Esophagus muscularis mucosa (tissue), 4 donors: ENCODE measurements around the gene NAMPT. TPM values are rescaled to one million over a fixed set of nuclear protein-coding genes. Genes with fewer than 3 reads are reported as not detected.
"Not testable (repeated sequence)": the region's sequence is repeated elsewhere in the genome, so short reads cannot be mapped to it uniquely, and the experiment has no call there.

Experiments used
- DNase-seq: peaks from one replicate; pipeline ENCODE4 v3.0.0-alpha.2; 2017; ENCODE audit errors: extremely low spot score
- H3K27ac ChIP-seq, 4 donors: fragments of 200-600 bp; sonication (generic); replicated peaks in 1 of 4; 1 replicate in 3 of 4; 2 replicates in 1 of 4; pipeline ENCODE4 v1.5.1; 2016 to 2019; ENCODE audit warnings: mild to moderate bottlenecking in 1 of 4
- H3K27me3 ChIP-seq, 4 donors: fragments of 200-600 bp; sonication (generic); one replicate each; pipeline versions ENCODE4 v1.5.1 to v1.6.0; 2016 to 2019
- H3K36me3 ChIP-seq, 4 donors: fragments of 200-600 bp; sonication (generic); one replicate each; pipeline ENCODE4 v1.5.1; 2016 to 2019
- H3K4me1 ChIP-seq, 4 donors: fragments of 200-600 bp; sonication (generic); one replicate each; pipeline ENCODE4 v1.5.1; 2016 to 2019
- H3K4me3 ChIP-seq, 4 donors: fragments of 200-600 bp; sonication (generic); 1 replicate in 2 of 4; 2 replicates in 2 of 4; pipeline ENCODE4 v1.5.1; 2016 to 2019; ENCODE audit warnings: mild to moderate bottlenecking in 4 of 4, moderate library complexity in 1 of 4
- H3K9me3 ChIP-seq, 4 donors: fragments of 200-600 bp; sonication (generic); 1 replicate in 3 of 4; 2 replicates in 1 of 4; pipeline ENCODE4 v1.5.1; 2016 to 2019
- EP300 ChIP-seq: sonication (generic); formaldehyde crosslinking; IDR thresholded peaks from one replicate; pipeline ENCODE4 v1.6.1; 2017; ENCODE audit warnings: antibody characterized with exemption
- POLR2A ChIP-seq: fragments of 450-650 bp; IDR thresholded peaks from one replicate; pipeline ENCODE4 v1.6.1; 2017; ENCODE audit warnings: antibody characterized with exemption, moderate library complexity, mild to moderate bottlenecking, low read depth
- POLR2AphosphoS5 ChIP-seq, 2 donors: sonication (generic); formaldehyde crosslinking; IDR thresholded peaks; one replicate each; pipeline ENCODE4 v1.6.1; 2017; ENCODE audit warnings: antibody characterized with exemption in 2 of 2
- WGBS: methylation state at CpG from one replicate; pipeline ENCODE4 v1.1.5; 2018; 5-methylcytosine and 5-hydroxymethylcytosine counted together
- intact Hi-C: fragments of 100-400 bp; cut with DNase I; formaldehyde crosslinking; loops from one replicate; pipeline ENCODE4 v1.15.1; 2023
- total RNA-seq, 4 donors: library from RNA; depleted of rRNA; stranded (reverse); fragments of >200 nt; gene quantifications; one replicate each; pipeline versions ENCODE4 v1.1.0 to v1.2.1, GENCODE V29; 2016
- TF ChIP-seq, protein P1 (sequence below), 3 experiments: fragments of 200-600 bp in 2 of 3; fragments of 450-650 bp in 1 of 3; sonication (generic) in 2 of 3; IDR thresholded peaks; one replicate each; pipeline ENCODE4 v1.5.1; 2017 to 2019; ENCODE audit warnings: antibody characterized with exemption in 3 of 3, mild to moderate bottlenecking in 2 of 3, moderate library complexity in 1 of 3

NAMPT gene
- total RNA-seq, 4 donors from 2014 or later, result 51.2 to 1,009 (median 95.4) TPM

DNA sequence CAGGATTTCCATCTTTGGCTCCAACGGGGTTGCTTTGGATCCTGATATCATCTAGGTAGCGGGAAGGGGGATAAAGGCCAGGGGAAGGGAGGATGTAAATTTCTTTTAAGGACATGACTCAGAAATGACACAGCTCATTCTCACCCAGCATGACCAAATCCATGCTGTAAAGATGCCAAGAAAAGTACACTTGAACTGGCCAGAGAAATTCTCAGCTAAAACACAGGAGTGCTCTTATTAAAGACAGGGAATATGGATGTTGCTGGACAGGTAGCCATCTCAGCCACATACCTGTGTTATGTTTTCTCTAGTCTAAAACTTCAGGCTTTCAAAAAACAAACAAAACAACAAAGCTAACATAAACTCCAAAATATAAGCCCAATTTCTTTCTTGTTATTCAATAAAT is 68.3 kb downstream of the NAMPT start:
- Histone ChIP-seq H3K36me3 (no peaks in the 10 kb centered on the region), H3K4me1 (peaks cover 28 to 37% (median 35%) of the 10 kb centered on the region in 4 donors), H3K9me3 (no peaks in the 10 kb centered on the region), H3K27me3 (no peaks in the 10 kb centered on the region), H3K27ac (peak overlapping the region; percentile 73 to 80 (median 76)), H3K4me3 (no peak overlapping the region)
- intact Hi-C loops, result no loop called here
- no peak for DNase-seq
- WGBS, result 7% methylated on average over 2 of the region's 2 CpGs
- TF ChIP-seq POLR2A (no peak), EP300 (peak; percentile 61), POLR2AphosphoS5 (IDR thresholded peaks at IDR 0.05) (peak; percentile 69 to 70)
- TF ChIP-seq, protein P1, sequence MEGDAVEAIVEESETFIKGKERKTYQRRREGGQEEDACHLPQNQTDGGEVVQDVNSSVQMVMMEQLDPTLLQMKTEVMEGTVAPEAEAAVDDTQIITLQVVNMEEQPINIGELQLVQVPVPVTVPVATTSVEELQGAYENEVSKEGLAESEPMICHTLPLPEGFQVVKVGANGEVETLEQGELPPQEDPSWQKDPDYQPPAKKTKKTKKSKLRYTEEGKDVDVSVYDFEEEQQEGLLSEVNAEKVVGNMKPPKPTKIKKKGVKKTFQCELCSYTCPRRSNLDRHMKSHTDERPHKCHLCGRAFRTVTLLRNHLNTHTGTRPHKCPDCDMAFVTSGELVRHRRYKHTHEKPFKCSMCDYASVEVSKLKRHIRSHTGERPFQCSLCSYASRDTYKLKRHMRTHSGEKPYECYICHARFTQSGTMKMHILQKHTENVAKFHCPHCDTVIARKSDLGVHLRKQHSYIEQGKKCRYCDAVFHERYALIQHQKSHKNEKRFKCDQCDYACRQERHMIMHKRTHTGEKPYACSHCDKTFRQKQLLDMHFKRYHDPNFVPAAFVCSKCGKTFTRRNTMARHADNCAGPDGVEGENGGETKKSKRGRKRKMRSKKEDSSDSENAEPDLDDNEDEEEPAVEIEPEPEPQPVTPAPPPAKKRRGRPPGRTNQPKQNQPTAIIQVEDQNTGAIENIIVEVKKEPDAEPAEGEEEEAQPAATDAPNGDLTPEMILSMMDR (IDR thresholded peaks at IDR 0.05), result no peak

DNA sequence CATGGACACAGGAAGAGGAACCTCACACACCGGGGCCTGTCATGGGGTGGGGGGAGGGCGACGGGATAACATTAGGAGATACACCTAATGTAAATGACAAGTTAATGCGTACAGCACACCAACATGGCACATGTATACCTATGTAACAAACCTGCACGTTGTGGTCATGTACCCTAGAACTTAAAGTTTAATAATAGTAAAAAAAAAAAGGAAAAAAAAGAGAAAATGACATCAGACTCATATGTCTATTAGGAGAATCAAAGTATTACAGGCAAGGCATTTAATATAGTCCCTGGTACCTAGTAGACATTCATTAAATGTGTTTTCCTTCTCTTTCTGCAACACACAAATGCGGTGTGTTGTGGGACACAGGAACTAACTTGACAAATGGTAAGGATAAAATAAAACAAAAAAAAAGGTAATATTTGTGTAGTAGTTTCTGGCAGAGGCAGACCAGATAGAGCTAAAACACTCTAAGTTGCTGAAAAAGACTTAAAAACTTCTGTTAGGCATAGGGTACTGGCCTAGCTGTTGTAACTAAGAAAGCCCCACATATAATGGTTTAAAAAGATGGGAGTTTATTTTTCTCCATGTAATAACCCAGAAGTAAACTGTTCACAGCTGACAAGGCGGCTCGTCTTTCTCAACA is 68.8 kb downstream of the NAMPT start:
- intact Hi-C loops, result no loop called here

DNA sequence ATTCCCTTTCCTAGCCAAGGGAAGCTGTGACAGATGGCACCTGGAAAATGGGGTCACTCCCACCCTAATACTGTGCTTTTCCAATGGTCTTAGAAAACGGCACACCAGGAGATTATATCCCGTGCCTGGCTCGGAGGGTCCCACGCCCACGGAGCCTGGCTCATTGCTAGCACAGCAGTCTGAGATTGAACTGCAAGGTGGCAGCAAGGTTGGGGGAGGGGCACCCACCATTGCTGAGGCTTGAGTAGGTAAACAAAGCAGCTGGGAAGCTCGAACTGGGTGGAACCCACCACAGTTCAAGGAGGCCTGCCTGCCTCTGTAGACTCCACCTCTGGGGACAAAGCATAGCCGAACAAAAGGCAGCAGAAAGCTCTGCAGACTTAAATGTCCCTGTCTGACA is 75.8 kb downstream of the NAMPT start:
- H3K36me3 ChIP-seq, H3K27ac ChIP-seq, H3K4me3 ChIP-seq, H3K9me3 ChIP-seq, DNase-seq, H3K27me3 ChIP-seq, intact Hi-C loops, H3K4me1 ChIP-seq: not testable (repeated sequence)
- WGBS, result 83% methylated on average over 1 of the region's 7 CpGs

More for the DNA sequence above, 68.8 kb downstream of the NAMPT start:
- H3K4me1 ChIP-seq, result peaks cover 28 to 37% (median 35%) of the 10 kb centered on the region in 4 donors
- no peaks in the 10 kb centered on the region for H3K9me3 ChIP-seq
- TF ChIP-seq POLR2A (no peak), POLR2AphosphoS5 (IDR thresholded peaks at IDR 0.05) (no peak), EP300 (no peak)
- TF ChIP-seq, protein P1 (IDR thresholded peaks at IDR 0.05), result no peak
- WGBS, result 56% methylated on average over 8 of the region's 8 CpGs
- no peaks in the 10 kb centered on the region for H3K27me3 ChIP-seq
- H3K36me3 ChIP-seq, result no peaks in the 10 kb centered on the region
- H3K4me3 ChIP-seq, result no peak overlapping the region
- H3K27ac ChIP-seq, result peak overlapping the region; percentile 73 to 80 (median 76)
- no peak for DNase-seq

DNA sequence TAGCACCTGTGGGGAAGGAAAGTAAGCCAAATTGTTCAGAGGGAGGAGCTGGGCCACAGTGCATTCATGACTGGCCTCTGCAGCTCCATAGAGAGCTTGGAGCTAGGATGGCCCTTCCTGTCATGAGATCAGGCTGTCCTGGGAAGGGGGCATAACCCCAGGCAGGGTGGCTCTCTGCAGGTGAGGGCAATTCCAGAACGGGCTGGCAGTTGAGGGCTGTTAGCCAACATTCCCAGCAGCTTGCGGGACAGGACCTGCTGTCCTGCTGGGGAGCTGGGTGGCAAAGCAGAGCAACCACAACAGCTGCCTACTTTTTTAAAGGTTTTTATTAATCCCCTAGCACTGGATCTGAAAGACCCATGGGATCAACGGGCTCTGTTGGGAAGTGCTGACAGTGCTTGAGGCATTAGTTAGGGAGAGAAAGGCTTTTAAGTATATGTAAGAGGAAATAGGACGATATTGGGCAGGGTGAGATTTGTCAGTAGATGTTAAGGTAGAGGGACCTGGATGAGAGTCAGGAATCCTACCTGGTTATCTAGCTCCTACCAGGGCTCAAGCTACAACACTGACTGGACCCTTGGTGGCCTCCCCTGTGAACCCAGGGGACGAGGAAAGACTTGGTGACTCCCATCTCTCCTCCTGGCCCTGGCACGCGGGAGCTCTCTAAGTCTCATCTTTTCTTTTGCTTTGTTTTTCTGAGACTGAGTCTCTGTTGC is 77.8 kb downstream of the NAMPT start:
- no peak overlapping the region for H3K27ac ChIP-seq
- intact Hi-C loops, result no loop called here
- H3K4me1 ChIP-seq, result no peaks in the 10 kb centered on the region
- no peaks in the 10 kb centered on the region for H3K27me3 ChIP-seq
- H3K36me3 ChIP-seq, result no peaks in the 10 kb centered on the region
- 84% methylated on average over 6 of the region's 7 CpGs for WGBS
- H3K9me3 ChIP-seq, result peaks cover 0 to 9% (median 6%) of the 10 kb centered on the region in 4 donors
- H3K4me3 ChIP-seq, result no peak overlapping the region
- TF ChIP-seq POLR2A, result no peak
- TF ChIP-seq POLR2AphosphoS5 (IDR thresholded peaks at IDR 0.05), result no peak
- TF ChIP-seq, protein P1 (IDR thresholded peaks at IDR 0.05), result no peak
- no peak for TF ChIP-seq EP300
- DNase-seq, result no peak

DNA sequence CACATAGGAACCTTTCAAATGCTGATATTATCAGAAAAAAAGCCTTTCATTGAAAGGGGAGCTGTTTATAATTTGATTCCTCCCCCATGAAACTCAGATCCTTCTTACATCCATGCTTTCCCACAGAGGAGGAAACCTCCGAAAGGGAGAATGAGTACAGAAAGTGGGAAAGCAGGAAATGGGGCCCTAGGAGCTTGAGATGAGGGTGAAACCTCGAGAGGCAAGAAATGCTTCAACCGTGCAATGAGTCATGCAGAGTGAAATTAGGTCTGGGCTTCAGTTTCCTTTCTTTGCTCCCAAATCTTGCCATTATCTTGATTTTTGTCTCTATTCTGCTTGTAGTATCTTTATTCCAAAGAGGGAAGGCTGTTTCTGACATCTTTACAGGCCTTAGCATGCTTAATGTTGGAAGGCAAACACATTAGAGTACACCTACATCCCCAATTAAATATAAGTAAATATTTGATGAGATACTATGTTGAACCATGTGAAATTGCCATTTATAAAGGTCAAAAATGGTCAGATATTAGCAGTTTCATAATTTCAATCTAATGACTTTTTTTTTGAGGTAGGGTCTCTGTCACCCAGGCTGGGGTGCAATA is 79.1 kb downstream of the NAMPT start:
- H3K36me3 ChIP-seq, result no peaks in the 10 kb centered on the region
- H3K4me3 ChIP-seq, result no peak overlapping the region
- no peak overlapping the region for H3K27ac ChIP-seq
- H3K9me3 ChIP-seq, result peaks cover 0 to 9% (median 6%) of the 10 kb centered on the region in 4 donors
- intact Hi-C loops, result no loop called here
- TF ChIP-seq, protein P1 (IDR thresholded peaks at IDR 0.05), result no peak
- TF ChIP-seq EP300 (no peak), POLR2AphosphoS5 (IDR thresholded peaks at IDR 0.05) (no peak), POLR2A (no peak)
- DNase-seq, result no peak
- H3K27me3 ChIP-seq, result no peaks in the 10 kb centered on the region
- 70% methylated on average over 3 of the region's 3 CpGs for WGBS
- no peaks in the 10 kb centered on the region for H3K4me1 ChIP-seq
